Type B pancreatic cell (in vitro differentiated cells): ENCODE measurements around the gene SNX12. TPM values are rescaled to one million over a fixed set of nuclear protein-coding genes. Genes with fewer than 3 reads are reported as not detected.
"Not testable (repeated sequence)": the region's sequence is repeated elsewhere in the genome, so short reads cannot be mapped to it uniquely, and the experiment has no call there.

ENCODE experiments used
- DNase-seq: peaks from one replicate; pipeline ENCODE4 v3.0.0; 2021; ENCODE audit warnings: mixed read lengths; ENCODE audit not compliant: unreplicated experiment; ENCODE audit errors: extremely low spot score
- H3K27ac Mint-ChIP-seq: 2 replicates; pipeline ENCODE4 v1.8.0; 2021; ENCODE audit warnings: mild to moderate bottlenecking, mixed read lengths
- H3K27me3 Mint-ChIP-seq: 2 replicates; pipeline ENCODE4 v1.8.0; 2021; ENCODE audit warnings: mixed read lengths
- H3K36me3 Mint-ChIP-seq: 2 replicates; pipeline ENCODE4 v1.8.0; 2021; ENCODE audit warnings: mixed read lengths
- H3K4me1 Mint-ChIP-seq: one replicate; pipeline ENCODE4 v1.8.0; 2021; ENCODE audit warnings: mixed read lengths; ENCODE audit not compliant: unreplicated experiment
- H3K4me3 Mint-ChIP-seq: 2 replicates; pipeline ENCODE4 v1.8.0; 2021; ENCODE audit warnings: mild to moderate bottlenecking, mixed read lengths
- H3K9me3 Mint-ChIP-seq: 2 replicates; pipeline ENCODE4 v1.8.0; 2021; ENCODE audit warnings: mixed read lengths
- total RNA-seq: library from RNA; stranded (reverse); gene quantifications from 2 replicates; pipeline ENCODE4 v1.2.1, GENCODE V29; 2021; ENCODE audit warnings: low replicate concordance
- TF ChIP-seq, protein P1 (sequence below): fragments of 200-600 bp; sonication (generic); conservative IDR thresholded peaks from 2 replicates; pipeline ENCODE4 v1.5.0; 2021; ENCODE audit warnings: antibody characterized with exemption, mild to moderate bottlenecking

SNX12 gene
- total RNA-seq, 1 donor from 2014 or later = 67.0 TPM

DNA sequence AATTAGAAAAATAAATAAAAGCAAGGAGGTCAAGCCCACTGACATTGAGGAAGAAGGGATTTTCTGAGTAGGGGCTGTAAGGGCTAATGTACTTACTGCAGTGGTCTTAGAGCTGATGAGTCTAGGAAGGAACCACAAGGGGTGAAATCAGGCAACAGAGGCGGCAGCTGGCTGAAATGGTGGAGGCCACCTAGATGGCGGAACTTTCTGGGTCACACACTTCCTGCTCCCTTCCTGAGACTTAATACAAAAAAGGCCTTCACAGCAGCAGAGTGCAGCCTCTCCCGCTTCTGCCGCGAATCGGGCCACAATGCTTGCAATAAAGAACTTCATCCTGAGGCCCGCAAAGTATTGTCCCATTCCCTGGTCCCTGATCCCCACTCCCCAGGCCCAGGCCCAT lies 15.4 kb downstream of the SNX12 start:
- H3K36me3 Mint-ChIP-seq = peaks cover 3% of the 10 kb centered on the region
- peak overlapping the region; percentile 47 for H3K4me3 Mint-ChIP-seq
- no peak overlapping the region for H3K27ac Mint-ChIP-seq

GRCh38 chrX:71047891-71048290 lies 20.2 kb downstream of the SNX12 start:
- not testable (repeated sequence) for H3K27ac Mint-ChIP-seq, H3K36me3 Mint-ChIP-seq, DNase-seq, H3K9me3 Mint-ChIP-seq, H3K4me3 Mint-ChIP-seq, H3K4me1 Mint-ChIP-seq, H3K27me3 Mint-ChIP-seq

More for the DNA sequence above, 15.4 kb downstream of the SNX12 start:
- DNase-seq = no peak
- H3K9me3 Mint-ChIP-seq = no peaks in the 10 kb centered on the region
- no peaks in the 10 kb centered on the region for H3K27me3 Mint-ChIP-seq
- H3K4me1 Mint-ChIP-seq = no peaks in the 10 kb centered on the region
- TF ChIP-seq, protein P1, sequence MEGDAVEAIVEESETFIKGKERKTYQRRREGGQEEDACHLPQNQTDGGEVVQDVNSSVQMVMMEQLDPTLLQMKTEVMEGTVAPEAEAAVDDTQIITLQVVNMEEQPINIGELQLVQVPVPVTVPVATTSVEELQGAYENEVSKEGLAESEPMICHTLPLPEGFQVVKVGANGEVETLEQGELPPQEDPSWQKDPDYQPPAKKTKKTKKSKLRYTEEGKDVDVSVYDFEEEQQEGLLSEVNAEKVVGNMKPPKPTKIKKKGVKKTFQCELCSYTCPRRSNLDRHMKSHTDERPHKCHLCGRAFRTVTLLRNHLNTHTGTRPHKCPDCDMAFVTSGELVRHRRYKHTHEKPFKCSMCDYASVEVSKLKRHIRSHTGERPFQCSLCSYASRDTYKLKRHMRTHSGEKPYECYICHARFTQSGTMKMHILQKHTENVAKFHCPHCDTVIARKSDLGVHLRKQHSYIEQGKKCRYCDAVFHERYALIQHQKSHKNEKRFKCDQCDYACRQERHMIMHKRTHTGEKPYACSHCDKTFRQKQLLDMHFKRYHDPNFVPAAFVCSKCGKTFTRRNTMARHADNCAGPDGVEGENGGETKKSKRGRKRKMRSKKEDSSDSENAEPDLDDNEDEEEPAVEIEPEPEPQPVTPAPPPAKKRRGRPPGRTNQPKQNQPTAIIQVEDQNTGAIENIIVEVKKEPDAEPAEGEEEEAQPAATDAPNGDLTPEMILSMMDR = no peak

DNA sequence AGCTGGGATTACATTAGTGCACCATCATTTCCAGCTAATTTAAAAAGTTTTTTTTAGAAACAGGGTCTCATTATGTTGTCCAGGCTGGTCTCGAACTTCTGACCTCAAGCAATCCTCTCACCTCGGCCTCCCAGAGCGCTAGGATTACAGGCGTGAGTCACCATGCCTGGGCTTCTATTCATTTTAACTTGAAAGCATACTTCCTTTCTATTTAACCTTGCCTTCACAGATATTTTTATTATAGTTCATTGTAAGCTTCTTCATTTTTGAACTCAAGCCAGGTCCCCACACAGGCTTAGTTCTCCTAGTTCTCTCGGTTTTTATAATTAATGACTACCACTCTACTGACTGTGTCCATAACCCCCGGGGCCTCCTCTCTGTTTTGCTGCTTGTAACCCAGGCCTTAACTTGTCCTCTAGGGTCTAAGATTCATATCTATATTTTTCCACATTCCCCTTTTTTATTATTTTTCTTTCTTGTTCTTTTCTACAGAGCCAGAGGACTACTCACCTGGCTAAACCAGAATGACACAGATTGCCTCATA lies 50.7 kb downstream of the SNX12 start:
- TF ChIP-seq, protein P1 = no peak
- Mint-ChIP-seq H3K9me3 (peaks cover 4% of the 10 kb centered on the region), H3K27me3 (no peaks in the 10 kb centered on the region), H3K36me3 (no peaks in the 10 kb centered on the region), H3K27ac (no peak overlapping the region), H3K4me1 (peaks cover 4% of the 10 kb centered on the region), H3K4me3 (no peak overlapping the region)
- no peak for DNase-seq

Other genes starting within 250 kb of the SNX12 start
- gene TEX11, start 159.6 kb downstream of the SNX12 start, total RNA-seq = 0.12 TPM in 1 of 2 replicates, not detected in the other
- 1.2 and 9.3 TPM in 2 replicates for gene SLC7A3, start 137.2 kb downstream of the SNX12 start, total RNA-seq
- 18.8 and 34.1 TPM in 2 replicates for gene FOXO4, start 27.5 kb upstream of the SNX12 start, total RNA-seq
- not detected in 2 replicates for gene CXorf65, start 38.4 kb upstream of the SNX12 start, total RNA-seq
- gene IL2RG, start 43.2 kb upstream of the SNX12 start, total RNA-seq = 1.5 and 5.2 TPM in 2 replicates
- gene MED12, start 50.3 kb upstream of the SNX12 start, total RNA-seq = 44.1 and 77.2 TPM in 2 replicates
- 0.86 and 17.9 TPM in 2 replicates for gene NLGN3, start 76.5 kb upstream of the SNX12 start, total RNA-seq
- gene GJB1, start 154.9 kb upstream of the SNX12 start, total RNA-seq = 3.9 and 15.3 TPM in 2 replicates
- gene ZMYM3, start 185.8 kb upstream of the SNX12 start, total RNA-seq = 34.9 and 67.8 TPM in 2 replicates
- gene NONO, start 215.3 kb upstream of the SNX12 start, total RNA-seq = 428 and 634 TPM in 2 replicates
- 1.7 and 3.6 TPM in 2 replicates for gene ITGB1BP2, start 233.4 kb upstream of the SNX12 start, total RNA-seq